Esophagus squamous epithelium (tissue), 5 donors: ENCODE measurements around the gene DOK3. TPM values are rescaled to one million over a fixed set of nuclear protein-coding genes. Genes with fewer than 3 reads are reported as not detected.

Experiments used
- DNase-seq: peaks from one replicate; lab custom pipeline; 2025; lab: John Stamatoyannopoulos, UW
- H3K27ac ChIP-seq, 4 donors: fragments of 200-600 bp; sonication (generic); one replicate each; pipeline ENCODE4 v1.5.1; 2016 to 2019; ENCODE audit warnings: mild to moderate bottlenecking in 1 of 4
- H3K27me3 ChIP-seq, 4 donors: fragments of 200-600 bp; sonication (generic); 1 replicate in 3 of 4; 2 replicates in 1 of 4; pipeline versions ENCODE4 v1.5.1 to v1.6.0; 2017 to 2021; ENCODE audit warnings: antibody characterized with exemption in 1 of 4
- H3K36me3 ChIP-seq, 3 donors: fragments of 200-600 bp; sonication (generic); one replicate each; pipeline ENCODE4 v1.5.1; 2016 to 2019
- H3K4me1 ChIP-seq, 3 donors: fragments of 200-600 bp; sonication (generic); one replicate each; pipeline ENCODE4 v1.5.1; 2017 to 2019
- H3K4me3 ChIP-seq, 4 donors: fragments of 200-600 bp; sonication (generic); 1 replicate in 3 of 4; 2 replicates in 1 of 4; pipeline ENCODE4 v1.5.1; 2016 to 2019; ENCODE audit warnings: mild to moderate bottlenecking in 2 of 4, moderate library complexity in 1 of 4
- H3K9me3 ChIP-seq, 3 donors: fragments of 200-600 bp; sonication (generic); one replicate each; pipeline ENCODE4 v1.5.1; 2016 to 2019
- CTCF ChIP-seq, 6 experiments: fragments of 450-650 bp in 4 of 6; fragments of 200-600 bp in 2 of 6; sonication (generic) in 2 of 6; IDR thresholded peaks; one replicate each; pipeline ENCODE4 v1.5.1; 2016 to 2019; ENCODE audit warnings: antibody characterized with exemption in 6 of 6, mild to moderate bottlenecking in 4 of 6, moderate library complexity in 4 of 6
- POLR2A ChIP-seq, 4 donors: fragments of 450-650 bp; IDR thresholded peaks; one replicate each; pipeline ENCODE4 v1.6.1; 2017; ENCODE audit warnings: antibody characterized with exemption in 4 of 4, mild to moderate bottlenecking in 4 of 4, moderate library complexity in 3 of 4
- WGBS, 2 donors: methylation state at CpG; one replicate each; pipeline ENCODE4 v1.1.5; 2018; 5-methylcytosine and 5-hydroxymethylcytosine counted together
- intact Hi-C: fragments of 100-400 bp; cut with DNase I; formaldehyde crosslinking; loops from one replicate; pipeline ENCODE4 v1.15.0; 2022
- total RNA-seq, 4 donors: library from RNA; depleted of rRNA; stranded (reverse); fragments of >200 nt; gene quantifications; one replicate each; pipeline ENCODE4 v1.1.0, GENCODE V29; 2016
- donor health status: DM: yes; HTN: yes; CAD: no.

Gene DOK3
- total RNA-seq, 4 donors from 2014 or later = 2.4 to 7.2 (median 4.4) TPM

GRCh38 chr5:177526191-177526590 is 16.6 kb upstream of the DOK3 start:
- H3K36me3 ChIP-seq = peaks cover 16 to 100% (median 39%) of the 10 kb centered on the region in 3 donors
- peaks cover 0 to 40% (median 17%) of the 10 kb centered on the region in 3 donors for H3K4me1 ChIP-seq
- 90 to 100% methylated on average over 3 to 4 of the region's 4 CpGs for WGBS, 2 donors
- DNase-seq = no peak
- no peak for TF ChIP-seq CTCF (IDR thresholded peaks at IDR 0.05)
- no peak for TF ChIP-seq POLR2A (IDR thresholded peaks at IDR 0.05)
- H3K27ac ChIP-seq = no peak overlapping the region
- no peaks in the 10 kb centered on the region for H3K27me3 ChIP-seq
- H3K4me3 ChIP-seq = no peak overlapping the region
- intact Hi-C loops = no loop called here
- no peaks in the 10 kb centered on the region for H3K9me3 ChIP-seq

DNA sequence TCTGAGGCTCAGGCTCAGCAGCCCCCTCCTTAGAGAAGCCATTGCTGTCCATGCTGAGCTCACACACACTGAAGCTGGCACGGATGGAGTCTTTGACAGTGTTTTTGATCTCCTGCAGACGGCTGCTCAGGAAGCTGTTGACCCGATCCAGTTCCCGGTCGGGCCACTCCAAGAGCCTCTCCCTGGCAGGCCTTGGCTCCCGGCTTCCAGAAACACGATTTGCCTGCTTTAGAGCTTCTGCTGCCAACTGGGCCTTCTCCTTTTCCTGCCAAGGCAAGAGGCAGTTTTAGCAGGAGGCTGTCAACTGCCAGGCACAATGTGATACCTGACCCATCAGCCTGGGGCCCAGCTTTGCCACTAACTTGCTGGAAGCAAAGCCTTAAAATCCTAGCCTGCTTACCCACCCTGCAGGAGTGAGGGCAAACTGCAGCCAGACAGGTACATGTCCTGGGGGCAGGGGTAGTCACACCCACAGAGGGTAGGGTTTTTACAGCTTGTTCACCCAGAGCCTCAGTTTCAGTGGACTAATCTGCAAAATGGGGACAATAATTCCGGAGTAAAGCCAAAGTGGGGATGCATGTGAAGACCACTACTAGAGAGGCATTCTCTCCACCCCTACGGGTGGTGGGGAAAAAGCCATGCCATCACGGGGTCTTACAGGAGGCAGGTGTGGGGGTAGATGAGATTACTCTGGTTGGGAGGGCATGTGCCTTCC is 15.5 kb upstream of the DOK3 start:
- Histone ChIP-seq H3K4me3 (no peak overlapping the region), H3K36me3 (peaks cover 24 to 100% (median 39%) of the 10 kb centered on the region in 3 donors), H3K4me1 (peaks cover 0 to 29% (median 6%) of the 10 kb centered on the region in 3 donors), H3K27ac (peak overlapping the region in 2 of 4 donors; percentile 0 to 33), H3K9me3 (no peaks in the 10 kb centered on the region), H3K27me3 (no peaks in the 10 kb centered on the region)
- intact Hi-C loops = no loop called here
- DNase-seq = no peak
- TF ChIP-seq CTCF (IDR thresholded peaks at IDR 0.05) (peak in 1 of 6 experiments; percentile 23), POLR2A (IDR thresholded peaks at IDR 0.05) (no peak)
- 68 to 79% methylated on average over 7 to 8 of the region's 10 CpGs for WGBS, 2 donors

DNA sequence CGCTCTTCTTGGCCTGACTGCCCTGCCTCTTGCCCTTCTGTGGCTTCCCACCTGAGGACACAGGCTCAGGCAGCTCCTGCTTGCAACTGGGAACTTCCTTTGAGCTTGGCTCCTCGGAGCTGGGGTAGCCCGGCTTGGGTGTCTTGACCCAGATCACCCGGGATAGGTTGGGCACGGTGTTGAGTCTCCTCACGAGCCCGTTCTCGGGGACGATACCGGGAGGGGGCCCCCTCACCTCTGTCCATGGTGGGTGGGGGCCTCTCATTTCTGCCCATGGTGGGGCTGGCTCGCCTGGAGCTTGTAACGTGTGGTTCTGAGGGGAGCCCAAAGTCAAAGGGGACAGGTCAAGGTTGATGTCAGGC is 14.9 kb upstream of the DOK3 start:
- peak overlapping the region in 2 of 4 donors; percentile 0 to 33 for H3K27ac ChIP-seq
- H3K27me3 ChIP-seq = no peaks in the 10 kb centered on the region
- no peaks in the 10 kb centered on the region for H3K9me3 ChIP-seq
- no peak overlapping the region for H3K4me3 ChIP-seq
- no peak for DNase-seq
- WGBS, 2 donors = no CpG with 5 or more reads among the region's 12 CpGs
- peaks cover 24 to 100% (median 36%) of the 10 kb centered on the region in 3 donors for H3K36me3 ChIP-seq
- TF ChIP-seq CTCF (IDR thresholded peaks at IDR 0.05) (no peak), POLR2A (IDR thresholded peaks at IDR 0.05) (no peak)
- intact Hi-C loops = no loop called here
- peaks cover 0 to 25% (median 0%) of the 10 kb centered on the region in 3 donors for H3K4me1 ChIP-seq

DNA sequence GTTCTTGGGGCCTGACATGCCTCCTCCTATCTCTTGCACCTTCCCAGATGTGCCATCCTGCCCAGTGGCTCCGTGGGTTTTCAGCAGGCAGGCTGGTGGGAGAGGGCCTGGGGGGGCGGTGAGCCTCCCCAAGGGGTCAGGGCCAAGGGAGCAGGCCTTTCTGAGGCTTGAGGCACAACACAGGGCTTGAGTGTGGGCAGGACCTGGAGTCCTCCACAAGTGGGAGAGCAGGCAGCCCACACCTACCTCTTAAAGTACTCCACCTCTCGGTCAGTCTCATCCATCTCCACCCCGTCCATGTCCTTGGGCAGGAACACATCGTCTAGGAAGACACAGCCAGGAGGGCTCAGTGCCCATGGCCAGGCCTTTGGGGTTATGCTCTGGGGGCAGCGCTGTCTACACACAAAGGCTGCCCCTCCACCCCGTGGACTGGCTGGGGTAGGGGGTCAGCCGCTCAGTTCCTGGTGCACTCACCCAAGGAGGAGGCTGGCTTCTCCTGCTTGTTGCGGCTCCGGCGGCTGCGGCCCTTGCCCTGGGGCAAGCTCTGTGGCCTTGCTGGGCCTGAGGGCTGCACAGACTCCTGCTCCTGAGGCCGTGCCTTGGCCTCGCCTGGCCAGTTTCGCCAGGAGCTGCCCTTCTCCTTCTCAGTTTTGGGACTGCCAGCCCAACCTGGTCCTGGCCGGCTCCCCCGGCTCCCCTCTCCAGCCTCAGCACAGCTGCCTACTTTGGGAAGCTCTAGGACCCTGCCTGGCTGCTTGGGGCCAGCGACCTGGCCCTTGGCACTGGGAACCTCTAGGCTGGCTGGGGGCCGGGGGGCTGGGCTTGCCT is 14.3 kb upstream of the DOK3 start:
- no peak for TF ChIP-seq CTCF (IDR thresholded peaks at IDR 0.05)
- no peak for TF ChIP-seq POLR2A (IDR thresholded peaks at IDR 0.05)
- H3K27ac ChIP-seq = no peak overlapping the region
- peaks cover 0 to 25% (median 0%) of the 10 kb centered on the region in 3 donors for H3K4me1 ChIP-seq
- no peak overlapping the region for H3K4me3 ChIP-seq
- DNase-seq = no peak
- peaks cover 24 to 100% (median 35%) of the 10 kb centered on the region in 3 donors for H3K36me3 ChIP-seq
- H3K9me3 ChIP-seq = no peaks in the 10 kb centered on the region
- H3K27me3 ChIP-seq = no peaks in the 10 kb centered on the region
- intact Hi-C loops = no loop called here
- 96% methylated on average over 4 of the region's 19 CpGs; no CpG with 5 or more reads in 1 of the 2 donors for WGBS, 2 donors
